ENCODE data around the gene UTS2B. TPM values are rescaled to one million over a fixed set of nuclear protein-coding genes. Genes with fewer than 3 reads are reported as not detected.

Gene UTS2B
- total RNA-seq, 3 donors from 2014 or later = 0.15 TPM; not detected in 2

DNA sequence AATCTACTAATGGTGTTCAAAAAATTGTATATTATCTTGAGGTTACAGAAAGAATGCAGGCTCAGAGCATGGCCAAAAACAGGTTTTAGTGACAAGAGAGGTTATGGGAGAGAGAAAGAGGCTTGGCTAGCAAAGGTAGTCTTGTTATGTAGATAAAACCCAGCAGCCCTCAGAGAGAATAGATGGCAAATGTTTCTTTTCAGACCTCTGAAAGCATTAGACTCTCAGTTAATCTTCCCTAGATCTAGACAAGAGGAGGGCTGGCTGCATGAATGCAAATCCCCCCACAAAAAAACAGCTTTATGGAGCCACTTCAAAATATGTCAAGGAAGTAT lies 69.1 kb downstream of the UTS2B start:
- Histone ChIP-seq H3K27ac (no peak overlapping the region), H3K4me3 (no peak overlapping the region), H3K27me3 (no peaks in the 10 kb centered on the region), H3K4me1 (no peaks in the 10 kb centered on the region), H3K36me3 (no peaks in the 10 kb centered on the region), H3K9me3 (no peaks in the 10 kb centered on the region)
- DNase-seq (ENCODE audit: low spot score in 2 of 2) = no peak
- TF ChIP-seq, protein P1, sequence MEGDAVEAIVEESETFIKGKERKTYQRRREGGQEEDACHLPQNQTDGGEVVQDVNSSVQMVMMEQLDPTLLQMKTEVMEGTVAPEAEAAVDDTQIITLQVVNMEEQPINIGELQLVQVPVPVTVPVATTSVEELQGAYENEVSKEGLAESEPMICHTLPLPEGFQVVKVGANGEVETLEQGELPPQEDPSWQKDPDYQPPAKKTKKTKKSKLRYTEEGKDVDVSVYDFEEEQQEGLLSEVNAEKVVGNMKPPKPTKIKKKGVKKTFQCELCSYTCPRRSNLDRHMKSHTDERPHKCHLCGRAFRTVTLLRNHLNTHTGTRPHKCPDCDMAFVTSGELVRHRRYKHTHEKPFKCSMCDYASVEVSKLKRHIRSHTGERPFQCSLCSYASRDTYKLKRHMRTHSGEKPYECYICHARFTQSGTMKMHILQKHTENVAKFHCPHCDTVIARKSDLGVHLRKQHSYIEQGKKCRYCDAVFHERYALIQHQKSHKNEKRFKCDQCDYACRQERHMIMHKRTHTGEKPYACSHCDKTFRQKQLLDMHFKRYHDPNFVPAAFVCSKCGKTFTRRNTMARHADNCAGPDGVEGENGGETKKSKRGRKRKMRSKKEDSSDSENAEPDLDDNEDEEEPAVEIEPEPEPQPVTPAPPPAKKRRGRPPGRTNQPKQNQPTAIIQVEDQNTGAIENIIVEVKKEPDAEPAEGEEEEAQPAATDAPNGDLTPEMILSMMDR (IDR thresholded peaks at IDR 0.05) = no peak
- TF ChIP-seq POLR2A (IDR thresholded peaks at IDR 0.05) (no peak), POLR2AphosphoS5 (IDR thresholded peaks at IDR 0.05) (no peak)
- intact Hi-C loops (cut with DNase I; ENCODE audit: low total_unique reads) = no loop called here

DNA sequence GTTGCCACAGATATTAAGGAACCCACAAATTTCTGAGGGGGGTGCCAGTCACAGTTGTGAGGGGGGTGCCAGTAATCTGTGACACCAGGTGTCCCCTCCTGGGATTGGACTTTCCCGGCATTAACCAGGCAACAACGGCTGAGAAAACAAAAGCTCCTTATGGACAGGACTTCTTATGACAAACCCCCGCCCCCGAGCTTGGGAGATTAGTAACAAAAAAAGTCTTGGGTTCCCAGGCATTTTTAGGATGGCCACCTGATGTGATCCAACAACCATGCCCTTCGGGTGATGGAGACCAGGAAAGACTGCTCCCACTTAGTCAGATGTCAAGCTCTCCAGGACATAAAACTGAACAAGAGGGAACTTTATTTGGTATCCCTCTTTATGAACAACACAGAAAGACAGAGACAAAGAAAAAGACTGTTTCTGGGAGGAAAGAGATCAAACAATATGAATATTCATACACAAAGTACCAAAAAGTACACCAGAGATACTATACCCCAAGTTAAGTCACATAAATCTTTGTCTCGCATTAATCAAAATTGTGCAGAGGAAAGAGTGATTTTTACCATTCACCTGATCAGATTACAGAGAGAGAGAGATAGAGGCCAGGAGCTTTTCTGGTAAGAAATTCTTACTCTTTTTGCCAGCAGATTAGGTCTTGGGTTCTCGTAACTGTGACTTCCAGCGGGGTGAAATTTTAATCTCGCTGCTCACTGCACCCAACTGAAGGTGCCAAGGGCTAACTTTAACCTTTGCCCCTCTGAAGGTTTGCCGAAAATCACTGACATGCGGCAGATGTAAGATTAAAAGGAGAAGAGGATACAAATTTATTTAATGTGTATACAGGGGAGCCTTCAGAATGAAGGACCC lies 69.7 kb downstream of the UTS2B start:
- Histone ChIP-seq H3K27me3 (no peaks in the 10 kb centered on the region), H3K36me3 (no peaks in the 10 kb centered on the region), H3K9me3 (no peaks in the 10 kb centered on the region), H3K4me3 (no peak overlapping the region), H3K4me1 (no peaks in the 10 kb centered on the region), H3K27ac (no peak overlapping the region)
- intact Hi-C loops (cut with DNase I; ENCODE audit: low total_unique reads) = no loop called here
- DNase-seq (ENCODE audit: low spot score in 2 of 2) = no peak
- TF ChIP-seq POLR2A (IDR thresholded peaks at IDR 0.05) (no peak), POLR2AphosphoS5 (IDR thresholded peaks at IDR 0.05) (no peak)
- TF ChIP-seq, protein P1 (IDR thresholded peaks at IDR 0.05) = no peak

DNA sequence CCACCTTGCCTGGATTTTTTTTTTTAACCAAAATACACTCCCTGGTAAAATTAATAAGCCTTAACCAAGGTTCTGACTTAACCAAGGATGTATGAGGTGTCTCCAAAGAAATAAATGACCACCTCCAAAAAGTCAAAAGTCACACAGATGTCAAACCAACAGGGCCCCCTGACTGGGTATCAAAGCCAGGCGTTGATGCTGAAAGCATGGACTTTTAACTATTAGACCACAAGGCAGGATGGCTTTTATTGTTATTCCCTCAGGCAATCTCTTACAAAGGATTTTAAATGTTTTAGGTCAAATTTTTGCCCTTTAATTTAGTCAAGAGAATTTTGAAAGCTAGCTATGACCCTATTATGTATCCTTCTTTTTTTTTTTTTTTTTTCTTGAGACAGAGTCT lies 70.8 kb downstream of the UTS2B start:
- no peak overlapping the region for H3K27ac ChIP-seq
- H3K9me3 ChIP-seq = no peaks in the 10 kb centered on the region
- H3K36me3 ChIP-seq = no peaks in the 10 kb centered on the region
- H3K4me1 ChIP-seq = no peaks in the 10 kb centered on the region
- DNase-seq (ENCODE audit: low spot score in 2 of 2) = no peak
- no peak overlapping the region for H3K4me3 ChIP-seq
- H3K27me3 ChIP-seq = no peaks in the 10 kb centered on the region
- intact Hi-C loops (cut with DNase I; ENCODE audit: low total_unique reads) = no loop called here
- TF ChIP-seq POLR2AphosphoS5 (IDR thresholded peaks at IDR 0.05) = no peak
- TF ChIP-seq, protein P1 (IDR thresholded peaks at IDR 0.05) = no peak
- no peak for TF ChIP-seq POLR2A (IDR thresholded peaks at IDR 0.05)

DNA sequence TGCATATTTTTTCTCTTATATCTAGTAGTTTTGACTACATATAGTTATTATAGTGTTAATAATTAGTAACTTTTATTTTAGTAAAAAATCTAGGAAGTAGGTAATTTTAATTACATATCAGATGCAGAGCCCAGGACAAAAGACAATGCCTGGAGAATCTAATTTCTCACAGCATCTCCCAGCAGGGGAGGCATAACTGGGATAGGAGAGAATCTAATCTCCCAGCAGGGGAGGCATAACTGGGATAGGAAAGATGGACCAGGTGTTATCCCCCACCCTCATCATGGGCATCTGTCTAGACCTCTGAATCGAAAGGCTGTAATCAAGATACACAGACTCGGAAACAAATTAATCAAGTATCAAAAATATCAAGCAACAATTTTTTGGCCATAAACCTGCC lies 73.0 kb downstream of the UTS2B start:
- Histone ChIP-seq H3K4me3 (no peak overlapping the region), H3K27ac (no peak overlapping the region), H3K36me3 (no peaks in the 10 kb centered on the region), H3K9me3 (no peaks in the 10 kb centered on the region), H3K4me1 (no peaks in the 10 kb centered on the region), H3K27me3 (no peaks in the 10 kb centered on the region)
- TF ChIP-seq, protein P1 (IDR thresholded peaks at IDR 0.05) = no peak
- no peak for TF ChIP-seq POLR2AphosphoS5 (IDR thresholded peaks at IDR 0.05)
- TF ChIP-seq POLR2A (IDR thresholded peaks at IDR 0.05) = no peak
- intact Hi-C loops (cut with DNase I; ENCODE audit: low total_unique reads) = no loop called here
- DNase-seq (ENCODE audit: low spot score in 2 of 2) = no peak

DNA sequence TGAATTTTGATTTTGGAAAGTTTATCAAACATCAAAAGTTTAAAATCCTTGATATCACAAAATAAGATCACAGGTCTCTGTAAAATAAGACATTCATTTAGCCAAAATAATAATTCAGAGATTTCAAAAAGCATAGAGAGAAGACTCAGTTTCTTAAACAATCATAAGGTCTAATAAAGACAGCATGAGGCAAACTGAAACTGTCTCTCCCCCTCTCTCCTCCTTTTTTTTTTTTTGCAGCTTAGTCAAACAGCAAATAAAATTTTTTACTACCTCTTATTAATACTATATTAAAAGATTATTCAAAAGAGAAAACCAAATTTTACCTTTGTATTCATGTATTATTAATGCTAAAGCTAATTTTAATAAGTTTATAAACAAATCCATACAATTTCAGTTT lies 73.9 kb downstream of the UTS2B start:
- TF ChIP-seq POLR2A (IDR thresholded peaks at IDR 0.05) (no peak), POLR2AphosphoS5 (IDR thresholded peaks at IDR 0.05) (no peak)
- TF ChIP-seq, protein P1 (IDR thresholded peaks at IDR 0.05) = no peak
- H3K27ac ChIP-seq = no peak overlapping the region
- DNase-seq (ENCODE audit: low spot score in 2 of 2) = no peak
- no peaks in the 10 kb centered on the region for H3K27me3 ChIP-seq
- no peak overlapping the region for H3K4me3 ChIP-seq
- intact Hi-C loops (cut with DNase I; ENCODE audit: low total_unique reads) = no loop called here
- no peaks in the 10 kb centered on the region for H3K9me3 ChIP-seq
- H3K36me3 ChIP-seq = no peaks in the 10 kb centered on the region
- H3K4me1 ChIP-seq = no peaks in the 10 kb centered on the region
